HG03139 (cell line): Measurements from ENCODE around the gene GRIA3.

ENCODE experiments used
- ATAC-seq: cut with Tn5 transposase; IDR thresholded peaks from one replicate; pipeline ENCODE4 v1.9.1; 2021; ENCODE audit not compliant: unreplicated experiment

GRIA3 gene

DNA sequence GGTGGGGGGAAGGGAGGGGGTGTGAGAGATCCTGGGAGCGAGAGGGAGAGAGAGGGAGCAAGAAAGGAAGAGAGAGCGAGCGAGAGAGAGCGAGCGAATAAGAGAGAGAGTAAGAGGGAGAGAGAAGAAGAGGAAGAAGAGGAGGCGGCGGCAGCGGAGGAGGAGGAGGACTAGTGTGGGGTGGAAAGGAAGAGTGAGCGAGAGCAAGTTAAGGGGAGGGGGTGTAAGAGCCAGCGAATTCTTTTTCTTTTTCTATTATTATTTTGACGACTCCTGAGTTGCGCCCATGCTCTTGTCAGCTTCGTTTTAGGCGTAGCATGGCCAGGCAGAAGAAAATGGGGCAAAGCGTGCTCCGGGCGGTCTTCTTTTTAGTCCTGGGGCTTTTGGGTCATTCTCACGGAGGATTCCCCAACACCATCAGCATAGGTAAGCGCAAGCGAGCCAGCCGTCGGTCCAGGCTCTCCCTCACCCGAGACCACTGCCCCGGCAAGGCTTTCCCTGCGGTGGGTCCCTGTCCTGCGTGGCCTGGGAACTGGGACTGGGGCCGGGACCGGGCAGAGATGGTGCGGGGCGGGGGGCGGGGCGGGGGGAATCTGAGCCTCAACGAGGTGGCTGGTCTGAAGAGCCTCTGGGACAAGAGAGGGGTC, at the start of gene GRIA3:
Gene GRIA3 (plus strand): TSS at position 60 of the 647 bp plus-strand sequence. CDS start 258 bp downstream, at position 318.
- ATAC-seq = no peak

DNA sequence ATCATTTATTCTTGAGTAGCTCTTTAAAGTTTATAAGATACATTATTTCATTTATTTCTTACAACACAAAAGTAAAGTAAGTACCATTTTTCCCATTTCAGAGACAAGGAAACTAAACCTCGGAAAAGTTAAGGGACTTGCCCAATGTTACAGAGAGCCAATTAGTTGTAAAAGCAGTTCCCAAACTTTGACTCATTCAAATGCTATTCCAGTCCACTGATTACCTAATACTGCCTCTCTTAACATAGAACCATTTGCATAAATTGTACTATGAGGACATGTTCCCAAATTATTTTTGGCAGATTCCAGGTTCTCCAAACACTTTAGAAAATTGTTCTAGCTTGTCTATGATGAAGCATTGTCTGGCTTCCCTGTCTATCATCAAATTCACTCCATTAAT, 45.6 kb upstream of the GRIA3 start:
- no peak for ATAC-seq

DNA sequence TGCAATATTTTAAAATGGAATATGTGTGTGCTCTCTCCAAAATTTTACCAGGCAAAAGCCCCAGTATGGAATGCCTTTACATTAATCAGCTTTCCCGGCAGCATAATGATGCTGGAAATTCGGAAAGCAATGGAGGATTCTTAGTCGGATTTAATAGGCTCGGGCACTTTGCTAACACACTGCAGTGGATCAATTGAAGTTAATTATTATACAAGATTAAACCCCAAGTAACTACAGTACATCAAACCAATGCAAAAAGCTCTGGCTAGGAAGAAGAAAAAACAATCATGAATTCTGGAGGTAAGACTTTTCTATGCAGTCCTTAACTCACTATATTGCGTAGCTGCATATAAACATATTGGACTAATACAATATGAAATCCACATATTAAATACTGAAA, 43.6 kb upstream of the GRIA3 start:
- no peak for ATAC-seq

DNA sequence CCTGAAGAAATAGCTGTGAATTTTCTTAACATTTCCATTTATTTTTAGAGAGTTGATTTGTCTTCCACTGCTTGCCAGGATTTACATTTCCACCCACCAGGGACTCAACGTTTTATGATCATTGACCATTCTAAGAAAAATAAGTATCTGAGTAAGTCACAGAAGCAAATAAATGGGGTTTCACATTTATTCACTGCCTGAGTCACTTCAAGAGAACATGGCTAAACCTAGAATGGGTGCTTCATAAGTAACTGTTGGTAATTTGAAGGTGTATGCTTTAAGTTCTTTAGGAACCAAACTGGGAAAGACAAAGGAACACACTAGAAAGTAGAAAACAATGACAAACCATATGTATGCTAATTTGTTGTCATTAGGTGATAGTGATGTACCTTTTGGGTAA, 43.2 kb upstream of the GRIA3 start:
- ATAC-seq = no peak

DNA sequence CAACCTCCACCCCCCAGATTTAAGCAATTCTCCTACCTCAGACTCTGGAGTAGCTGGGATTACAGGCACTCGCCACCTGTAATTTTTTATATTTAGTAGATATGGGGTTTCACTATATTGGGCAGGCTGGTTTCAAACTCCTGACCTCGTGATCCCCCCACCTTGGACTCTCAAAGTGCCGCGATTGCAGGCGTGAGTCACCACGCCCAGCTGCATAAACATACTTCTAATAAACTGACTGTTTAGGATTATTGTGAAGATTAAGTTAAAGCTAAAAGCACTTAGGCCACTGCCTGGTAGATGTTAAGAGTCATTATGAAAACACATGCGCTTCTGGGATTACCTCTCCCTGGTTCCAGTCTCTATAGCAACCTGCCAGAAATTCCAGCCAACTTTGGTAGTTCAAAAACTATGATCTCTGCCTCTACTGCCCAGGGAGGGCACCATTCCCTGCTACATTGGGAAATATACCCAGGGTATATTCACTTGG, 30.2 kb upstream of the GRIA3 start:
- no peak for ATAC-seq

DNA sequence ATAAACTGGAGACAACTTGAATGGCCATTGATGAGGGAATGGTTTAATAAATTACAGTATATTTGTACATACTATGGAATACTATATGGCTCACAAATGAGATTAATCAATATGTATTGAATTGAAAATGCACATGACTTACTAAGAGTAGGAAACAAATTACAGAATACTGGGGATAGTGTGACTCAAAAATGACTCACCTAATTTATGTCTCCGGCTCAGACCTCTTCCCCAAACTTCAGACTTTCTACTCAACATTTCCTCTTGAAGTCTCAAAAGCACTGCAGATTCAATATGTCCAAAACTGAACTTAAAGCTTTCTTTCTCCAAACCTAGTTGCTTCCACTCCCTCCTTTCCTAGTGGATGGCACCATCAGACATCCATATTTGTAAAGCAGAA, 28.8 kb upstream of the GRIA3 start:
- ATAC-seq = no peak

DNA sequence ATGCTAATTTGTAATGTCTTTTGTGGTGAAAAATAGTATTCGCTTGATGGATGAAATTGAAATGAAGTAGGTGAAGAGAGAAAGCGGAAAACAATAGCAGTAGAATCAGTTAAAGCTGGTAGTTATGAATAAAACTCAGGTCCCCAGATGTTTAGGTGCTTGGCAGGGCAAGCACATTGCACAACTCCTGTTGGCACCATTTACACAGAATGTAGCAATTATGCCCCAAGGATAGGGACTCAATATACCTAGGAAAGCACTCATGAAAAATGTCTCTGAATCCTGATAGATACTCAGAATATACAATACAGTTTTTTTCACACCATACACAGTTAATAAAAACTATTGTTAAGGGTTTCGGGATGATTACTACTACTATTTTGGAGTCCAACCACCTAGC, 26.5 kb upstream of the GRIA3 start:
- ATAC-seq = no peak

DNA sequence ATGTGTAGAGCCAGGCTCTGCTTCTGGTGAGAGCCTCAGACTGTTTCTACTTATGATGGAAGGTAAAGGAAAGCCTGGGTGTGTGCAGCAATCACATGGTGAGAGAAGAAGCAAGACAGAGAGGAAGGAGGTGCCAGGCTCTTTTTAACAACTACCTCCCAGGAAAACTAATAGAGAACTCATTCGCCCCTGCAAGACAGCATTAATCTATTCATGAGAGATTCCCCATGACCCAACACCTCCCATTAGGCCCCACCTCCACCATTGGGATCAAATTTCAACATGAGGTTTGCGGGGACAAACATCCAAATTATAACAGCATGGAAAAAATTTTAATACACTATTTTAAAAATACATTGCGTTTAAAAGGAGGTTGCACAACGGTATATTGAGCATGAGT, 24.7 kb upstream of the GRIA3 start:
- ATAC-seq = no peak

DNA sequence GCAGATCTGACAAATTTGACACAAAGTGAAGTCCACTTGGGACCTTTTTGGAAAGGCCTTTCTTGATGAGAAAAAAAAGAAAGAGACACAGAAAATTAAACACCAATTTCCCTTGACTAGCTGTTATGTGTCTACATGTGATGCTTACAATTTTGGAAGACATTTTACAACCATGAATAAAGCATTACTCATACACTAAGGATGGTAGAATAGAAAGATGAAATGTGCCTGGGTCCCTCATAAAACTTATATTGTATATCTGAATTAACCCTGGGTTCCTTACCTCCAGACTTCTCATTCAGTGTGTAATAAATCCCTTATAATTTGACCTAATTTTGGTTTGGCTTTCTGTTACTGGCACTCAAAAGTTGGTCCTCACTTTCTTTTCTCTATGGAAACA, 16.5 kb upstream of the GRIA3 start:
- ATAC-seq = no peak

DNA sequence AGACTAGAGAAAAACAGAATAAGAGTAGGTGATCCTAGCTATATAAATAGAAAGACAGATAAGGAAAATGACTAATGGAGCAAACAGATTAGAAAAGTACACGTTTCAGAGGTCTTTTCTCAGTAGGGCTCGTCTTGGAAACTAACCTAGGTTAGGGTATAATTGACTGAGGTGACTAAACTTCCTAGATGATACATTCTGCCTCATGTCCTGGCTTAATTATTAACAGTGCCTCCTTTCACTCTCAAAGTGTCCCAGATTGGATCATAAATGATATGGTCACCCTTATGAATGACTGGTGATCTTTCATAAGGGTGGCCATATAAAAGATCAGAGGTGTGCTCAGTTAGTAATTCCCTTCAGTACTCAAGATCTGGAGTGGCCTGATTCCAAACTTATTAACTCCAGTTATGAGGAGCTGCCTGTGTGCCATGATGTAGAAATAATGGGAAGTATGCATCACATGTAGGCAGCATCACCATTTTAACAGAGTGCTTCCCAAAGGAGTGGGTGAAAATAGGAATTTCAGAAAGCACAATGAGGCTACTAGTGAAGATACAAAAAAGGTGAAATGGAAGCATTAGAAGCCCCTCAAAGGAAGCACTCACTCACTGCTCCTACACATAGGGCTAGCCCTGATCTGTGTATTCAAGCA, 14.7 kb upstream of the GRIA3 start:
- ATAC-seq = no peak

DNA sequence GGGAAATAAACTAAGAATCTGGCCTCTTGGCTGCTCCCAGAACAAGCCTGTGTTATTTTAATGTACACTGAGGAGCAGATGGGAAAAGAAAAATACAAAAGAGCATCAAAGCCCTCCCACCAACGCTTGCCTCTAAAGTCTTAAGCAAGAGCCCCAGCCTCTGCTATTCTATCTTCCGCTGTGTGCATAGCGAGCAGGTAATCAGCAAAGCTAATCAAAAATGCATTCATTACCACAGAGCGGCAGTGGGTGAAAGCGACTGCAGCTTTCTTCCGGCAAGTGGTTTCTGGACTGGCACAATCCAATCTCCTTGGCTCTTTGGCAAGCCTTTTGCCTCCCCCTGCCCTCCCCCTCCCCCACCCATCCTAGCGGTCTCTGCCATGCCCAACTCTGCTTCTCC, 13.5 kb upstream of the GRIA3 start:
- ATAC-seq = no peak

DNA sequence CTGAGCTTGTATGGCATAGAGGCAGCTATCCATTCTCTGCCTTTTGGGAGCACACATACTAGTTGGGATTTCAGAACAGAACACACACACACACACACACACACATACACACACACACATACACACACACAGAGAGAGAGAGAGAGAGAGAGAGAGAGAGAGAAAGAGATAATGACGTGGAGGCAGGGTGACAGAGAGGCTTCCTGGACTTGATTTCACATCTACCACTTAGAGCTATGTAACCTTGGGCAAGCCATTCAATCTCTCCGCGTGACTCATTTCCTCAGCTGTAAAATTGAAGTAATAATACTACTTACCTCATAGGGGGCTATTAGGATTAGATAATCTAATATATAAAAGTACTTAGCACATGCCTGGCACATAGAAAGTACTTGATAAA, 12.3 kb upstream of the GRIA3 start:
- ATAC-seq = no peak

DNA sequence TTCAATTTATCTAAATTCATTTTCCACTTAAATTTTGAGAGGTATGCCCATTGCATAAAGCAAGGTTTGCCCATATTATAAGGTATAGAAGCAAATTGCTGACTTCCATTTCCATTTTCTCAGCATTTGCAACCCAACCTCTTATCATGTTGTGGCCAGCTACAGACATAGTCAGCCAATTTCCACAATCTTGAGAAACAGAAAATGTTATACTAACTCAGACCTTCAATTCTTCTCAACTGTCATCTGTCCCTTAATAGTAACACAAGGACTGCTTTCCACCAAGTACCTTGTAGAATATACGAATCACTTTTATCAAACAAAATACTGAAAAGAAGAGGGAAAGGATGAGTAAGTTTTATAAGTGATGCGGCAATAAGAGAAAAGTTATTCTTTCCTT, 11.2 kb upstream of the GRIA3 start:
- no peak for ATAC-seq

DNA sequence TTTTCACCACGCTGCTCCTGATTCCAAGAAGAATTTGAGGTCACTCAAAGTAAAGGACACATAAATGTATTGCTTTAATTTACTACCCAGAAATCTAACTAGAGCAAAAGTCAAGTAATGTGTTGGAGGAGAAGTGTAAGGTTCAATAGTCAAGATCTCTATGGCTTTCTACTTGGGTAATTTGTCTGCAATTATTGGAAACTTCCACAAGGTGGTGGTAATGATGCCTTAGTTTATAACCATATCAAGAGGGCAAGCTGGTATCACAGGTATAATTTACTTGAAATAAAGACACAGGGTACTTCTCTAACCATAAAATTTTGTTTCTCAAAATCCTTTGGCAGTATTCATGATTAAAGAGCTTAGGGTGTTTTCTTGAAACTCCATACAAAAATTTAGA, 10.2 kb upstream of the GRIA3 start:
- no peak for ATAC-seq

DNA sequence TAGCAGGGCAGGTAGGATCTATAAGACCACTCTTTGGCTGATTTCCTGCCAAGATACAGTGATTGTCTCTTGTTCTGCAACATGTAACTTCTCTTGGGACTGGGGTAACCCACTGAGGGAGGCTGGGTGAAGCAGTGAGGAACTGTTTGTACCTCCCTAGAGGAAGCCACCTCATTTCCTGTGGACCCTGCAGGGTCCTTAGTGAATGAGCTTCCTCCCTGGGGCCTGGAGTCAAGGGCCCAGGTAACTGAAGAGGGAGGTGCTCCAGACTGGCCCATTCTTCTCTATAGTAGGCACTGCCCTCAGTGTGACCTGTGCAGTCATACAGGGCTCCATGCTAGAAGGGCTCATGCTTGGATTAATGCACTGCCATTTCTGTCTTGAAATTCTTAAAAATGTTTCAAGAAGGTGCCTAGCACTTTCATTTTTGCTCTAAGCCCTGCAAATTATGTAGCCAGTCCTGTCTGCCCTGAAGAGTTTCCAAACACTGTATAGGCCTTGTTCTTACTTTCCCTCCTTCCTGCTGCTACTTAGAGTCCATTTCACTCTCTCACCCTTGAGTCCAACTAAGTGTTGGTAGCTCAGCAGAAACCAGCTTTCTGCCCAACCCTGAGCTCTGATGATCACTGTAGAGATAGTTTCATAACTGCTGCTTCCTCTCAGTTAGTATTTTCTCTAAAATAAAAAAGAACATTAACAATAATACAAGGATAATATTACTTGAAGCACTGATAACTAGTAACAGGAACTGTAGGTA, 8.5 kb upstream of the GRIA3 start:
- no peak for ATAC-seq

DNA sequence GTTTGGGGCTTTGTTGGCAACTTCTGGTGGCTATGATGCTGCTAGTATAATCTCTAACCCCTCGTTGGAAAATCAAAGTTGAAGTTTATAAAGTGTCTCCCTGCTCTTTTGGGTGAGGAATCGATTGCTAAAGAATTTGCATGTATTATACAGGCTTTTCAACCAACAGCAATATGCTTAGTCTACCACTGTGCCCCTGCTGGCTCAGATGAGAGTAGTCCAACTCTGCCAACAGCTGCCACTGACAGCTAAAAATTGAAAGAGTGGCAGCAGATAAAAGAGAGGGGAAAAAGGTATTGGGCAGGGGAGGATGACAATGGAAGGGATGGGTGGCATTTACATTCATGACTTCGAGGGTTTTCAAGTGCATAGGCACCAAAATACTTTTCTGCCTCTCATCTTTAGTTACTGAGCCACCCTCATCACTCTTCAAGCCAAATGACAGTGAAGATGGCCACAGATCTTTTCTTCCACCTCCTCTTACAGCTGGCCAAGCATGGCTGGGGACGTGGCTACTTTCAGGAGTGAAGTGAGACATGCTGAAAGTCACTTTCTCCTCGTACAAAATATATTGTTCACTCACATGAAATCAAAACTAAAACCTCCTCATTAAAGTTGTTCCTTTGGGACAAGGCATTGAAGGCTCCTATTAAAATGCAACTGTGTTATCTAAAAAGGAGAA, 2.7 kb upstream of the GRIA3 start:
- no peak for ATAC-seq

DNA sequence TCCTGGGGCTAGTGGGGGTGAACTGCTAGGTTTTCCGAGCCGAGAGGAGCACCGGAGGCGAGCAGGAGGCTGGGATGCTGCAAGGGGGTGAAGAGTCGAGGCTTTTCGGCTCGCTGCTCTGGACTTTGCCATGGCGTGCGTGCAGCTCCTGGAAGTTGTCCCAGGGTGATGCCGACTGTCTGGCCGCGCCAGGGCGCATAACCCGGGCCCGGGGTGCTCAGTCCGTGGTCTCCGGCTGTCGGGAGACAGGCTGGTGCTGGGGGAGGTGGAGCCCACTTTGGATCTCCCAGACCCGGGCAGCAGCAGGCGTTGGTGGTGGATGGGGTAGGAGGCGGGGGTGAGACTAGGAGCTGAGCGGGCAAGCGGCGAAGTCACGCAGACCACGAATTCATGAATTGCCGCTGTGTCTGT, 793 bp downstream of the GRIA3 start:
- no peak for ATAC-seq

DNA sequence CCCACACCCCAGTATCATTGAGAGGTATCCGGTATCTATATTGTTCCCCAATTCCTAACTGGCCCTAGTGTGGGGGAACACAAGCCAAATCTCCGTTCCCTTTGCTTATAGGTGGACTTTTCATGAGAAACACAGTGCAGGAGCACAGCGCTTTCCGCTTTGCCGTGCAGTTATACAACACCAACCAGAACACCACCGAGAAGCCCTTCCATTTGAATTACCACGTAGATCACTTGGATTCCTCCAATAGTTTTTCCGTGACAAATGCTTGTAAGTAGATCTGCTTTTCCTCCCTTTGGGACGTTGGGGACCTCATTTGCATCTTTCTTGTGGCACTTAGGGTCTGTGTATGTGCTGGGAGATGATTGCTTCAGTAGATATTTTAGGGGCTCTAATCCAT, 1.6 kb downstream of the GRIA3 start:
- no peak for ATAC-seq

DNA sequence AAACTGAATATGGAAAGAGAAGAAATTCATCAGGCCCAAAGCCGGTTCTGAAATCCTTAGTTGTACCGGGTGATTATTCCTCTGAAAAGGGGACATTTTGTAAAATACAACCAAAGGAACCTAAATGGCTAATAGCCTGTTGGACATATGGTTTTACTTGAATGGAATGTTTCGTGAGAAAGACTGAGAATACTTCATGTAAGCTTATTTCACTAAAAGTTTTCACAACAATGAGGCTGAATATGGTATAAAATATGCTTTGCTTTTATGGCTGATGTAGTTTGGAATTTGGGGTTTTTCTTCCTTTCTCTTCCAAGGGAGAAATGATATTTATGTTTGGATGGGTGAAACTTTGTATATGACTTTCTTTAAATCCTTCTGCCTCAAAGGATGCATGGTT, 2.7 kb downstream of the GRIA3 start:
- ATAC-seq = no peak

DNA sequence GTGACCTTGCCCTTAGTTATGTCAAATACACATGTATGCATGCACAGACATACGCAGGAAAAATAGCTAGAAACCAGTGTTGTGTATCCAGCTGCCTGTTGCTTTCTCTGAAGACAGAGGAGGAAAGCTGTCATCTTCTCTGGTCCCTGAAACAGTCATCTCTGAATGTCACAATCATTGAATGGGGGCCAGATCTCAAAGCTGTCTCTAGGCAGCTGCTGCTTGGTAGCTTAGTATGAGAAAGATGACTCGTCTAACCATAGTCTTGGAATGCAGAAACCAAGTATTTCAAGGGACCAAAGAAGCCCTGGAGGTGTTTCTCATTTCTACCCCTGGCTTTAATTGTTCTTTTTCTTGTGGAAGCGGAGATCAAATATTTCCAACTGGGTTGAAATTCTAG, 4.0 kb downstream of the GRIA3 start:
- ATAC-seq = no peak

DNA sequence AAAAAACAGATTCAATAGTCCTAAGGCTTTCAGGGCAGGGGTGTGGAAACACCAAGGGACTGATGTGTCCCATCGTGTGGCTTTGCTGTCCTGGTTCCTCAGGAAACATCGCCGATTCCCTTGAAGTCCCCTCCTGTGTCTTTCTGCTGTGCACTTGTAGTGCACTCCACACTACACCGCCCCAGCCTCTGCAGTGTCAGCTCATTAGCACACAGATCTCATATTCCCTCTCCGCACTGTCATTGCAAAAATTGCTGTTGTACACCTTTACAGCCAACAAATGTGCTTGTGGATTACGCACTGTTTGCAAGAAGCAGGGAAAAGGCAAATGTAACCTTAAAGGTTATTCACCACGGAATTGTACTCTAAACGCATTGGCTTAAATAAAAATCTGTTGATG, 5.3 kb downstream of the GRIA3 start:
- no peak for ATAC-seq

DNA sequence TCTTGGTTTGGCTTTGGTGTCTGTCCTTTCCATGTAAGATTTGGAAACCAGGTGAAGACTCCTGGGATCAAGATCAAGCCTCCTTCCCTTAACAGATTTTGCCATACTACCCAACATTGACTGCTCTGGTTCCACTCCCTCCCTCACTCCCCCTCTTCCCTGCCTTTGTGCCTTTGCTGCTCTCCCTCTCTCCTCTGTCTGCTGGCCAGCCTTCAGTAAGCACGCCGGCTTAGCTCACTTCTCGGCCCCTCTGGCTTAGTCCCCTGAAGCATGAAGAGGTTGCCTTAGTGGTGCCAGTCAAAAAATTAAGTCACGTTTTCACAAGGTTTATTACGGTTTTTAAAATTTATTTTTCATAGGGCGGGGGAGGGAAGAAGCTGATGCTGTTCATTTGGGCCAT, 6.0 kb downstream of the GRIA3 start:
- no peak for ATAC-seq
